ENCODE measurements around the gene RUNX2.

The RUNX2 gene

GRCh38 chr6:45566882-45567281, 238.8 kb downstream of the RUNX2 start:
- DNase-seq: no peak

GRCh38 chr6:45567879-45568278, 239.7 kb downstream of the RUNX2 start:
- no peak for DNase-seq

DNA sequence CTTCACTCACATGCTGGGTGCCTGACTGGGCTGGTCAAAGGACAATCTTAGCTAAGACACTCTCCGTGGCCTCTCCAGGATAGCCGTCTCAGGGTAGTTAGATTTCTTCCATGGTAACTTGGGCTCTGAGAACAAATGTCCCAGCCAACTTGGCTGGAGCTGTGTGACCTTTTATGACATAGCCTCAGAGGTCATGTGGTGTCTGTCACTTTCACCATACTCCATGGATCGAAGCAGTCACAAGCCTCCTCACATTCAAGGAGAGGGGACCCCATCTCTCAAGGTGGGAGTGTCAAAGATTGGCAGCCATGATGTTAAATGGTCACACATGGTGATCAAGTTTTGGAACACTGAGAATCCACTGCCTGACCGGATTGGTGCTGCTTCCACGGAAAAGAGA, 240.5 kb downstream of the RUNX2 start:
- DNase-seq: no peak

DNA sequence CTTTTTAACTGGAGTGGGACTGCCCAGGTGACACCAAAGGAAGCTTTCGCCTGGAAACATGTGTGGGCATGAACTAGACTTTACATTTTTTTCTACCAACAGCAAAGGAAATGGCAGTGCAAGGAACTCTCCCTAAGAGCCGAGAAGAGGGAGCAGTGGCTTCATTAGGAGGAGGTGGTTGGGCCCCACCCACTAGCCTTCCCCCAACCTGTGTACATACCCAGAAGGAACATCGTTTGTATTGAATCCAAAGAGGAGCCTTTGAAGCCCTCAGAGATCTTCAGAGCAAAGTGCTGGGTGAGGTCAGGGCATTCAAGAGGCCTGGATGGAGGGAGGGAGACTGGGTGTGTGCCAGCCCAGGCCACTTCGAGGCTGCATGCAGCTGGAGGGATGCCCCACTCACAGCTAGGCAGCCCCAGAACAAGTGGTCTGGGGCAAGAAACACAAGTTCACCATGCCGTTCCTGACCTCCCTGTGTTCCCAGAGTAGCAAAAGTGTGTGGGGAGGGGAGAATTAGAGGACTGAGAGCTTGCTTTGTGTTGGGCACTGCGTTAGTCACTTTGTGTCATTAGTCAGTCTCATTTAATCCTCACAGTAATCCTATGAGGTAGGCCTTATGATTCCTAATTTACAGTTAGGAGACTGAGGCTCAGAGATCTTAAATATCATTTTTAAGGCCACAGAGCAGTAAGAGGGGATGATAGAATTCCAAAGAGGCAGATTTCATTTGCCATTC, 241.2 kb downstream of the RUNX2 start:
- DNase-seq: no peak

DNA sequence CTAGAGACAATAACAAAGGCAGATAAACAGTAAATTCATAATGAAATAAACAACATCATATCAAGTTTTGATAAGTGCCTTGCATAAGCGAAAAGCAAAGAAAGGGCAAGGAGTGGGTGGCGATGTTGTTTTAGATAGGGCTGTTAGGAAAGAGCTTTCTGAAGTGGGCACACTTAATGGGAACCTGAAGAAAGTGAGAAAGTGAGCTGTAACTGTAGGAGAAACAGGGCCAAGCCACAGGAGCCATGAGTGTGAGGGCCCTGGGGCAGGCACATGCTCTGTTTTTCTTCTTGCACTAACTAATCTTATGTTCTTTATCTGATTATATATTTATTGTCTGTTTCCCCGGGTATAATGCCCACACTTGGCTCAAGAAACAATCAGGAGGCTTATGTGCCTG, 243.0 kb downstream of the RUNX2 start:
- no peak for DNase-seq

GRCh38 chr6:45572833-45573232, 244.7 kb downstream of the RUNX2 start:
- DNase-seq: no peak

GRCh38 chr6:45574014-45574461, 245.9 kb downstream of the RUNX2 start:
- no peak for DNase-seq

DNA sequence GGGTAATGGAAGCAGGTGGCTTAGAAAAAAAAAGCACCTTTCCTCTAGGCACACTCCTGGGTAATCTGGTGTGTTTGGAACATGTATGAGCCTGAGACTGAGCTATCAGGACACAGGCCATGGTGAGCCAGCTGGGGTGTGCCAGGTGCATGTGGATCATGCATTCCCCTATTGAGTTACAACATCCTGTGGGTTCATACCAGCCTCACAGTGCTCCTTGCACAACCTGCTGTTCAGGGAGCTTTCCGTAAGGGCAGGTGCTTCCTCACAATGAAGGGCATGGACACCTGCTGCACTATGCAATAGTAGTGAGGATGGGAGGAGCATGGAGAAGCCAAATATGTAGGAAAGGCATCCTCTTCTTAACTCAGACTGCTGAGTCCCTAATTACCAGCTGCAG, 246.8 kb downstream of the RUNX2 start:
- DNase-seq: peak; percentile 9 to 10

DNA sequence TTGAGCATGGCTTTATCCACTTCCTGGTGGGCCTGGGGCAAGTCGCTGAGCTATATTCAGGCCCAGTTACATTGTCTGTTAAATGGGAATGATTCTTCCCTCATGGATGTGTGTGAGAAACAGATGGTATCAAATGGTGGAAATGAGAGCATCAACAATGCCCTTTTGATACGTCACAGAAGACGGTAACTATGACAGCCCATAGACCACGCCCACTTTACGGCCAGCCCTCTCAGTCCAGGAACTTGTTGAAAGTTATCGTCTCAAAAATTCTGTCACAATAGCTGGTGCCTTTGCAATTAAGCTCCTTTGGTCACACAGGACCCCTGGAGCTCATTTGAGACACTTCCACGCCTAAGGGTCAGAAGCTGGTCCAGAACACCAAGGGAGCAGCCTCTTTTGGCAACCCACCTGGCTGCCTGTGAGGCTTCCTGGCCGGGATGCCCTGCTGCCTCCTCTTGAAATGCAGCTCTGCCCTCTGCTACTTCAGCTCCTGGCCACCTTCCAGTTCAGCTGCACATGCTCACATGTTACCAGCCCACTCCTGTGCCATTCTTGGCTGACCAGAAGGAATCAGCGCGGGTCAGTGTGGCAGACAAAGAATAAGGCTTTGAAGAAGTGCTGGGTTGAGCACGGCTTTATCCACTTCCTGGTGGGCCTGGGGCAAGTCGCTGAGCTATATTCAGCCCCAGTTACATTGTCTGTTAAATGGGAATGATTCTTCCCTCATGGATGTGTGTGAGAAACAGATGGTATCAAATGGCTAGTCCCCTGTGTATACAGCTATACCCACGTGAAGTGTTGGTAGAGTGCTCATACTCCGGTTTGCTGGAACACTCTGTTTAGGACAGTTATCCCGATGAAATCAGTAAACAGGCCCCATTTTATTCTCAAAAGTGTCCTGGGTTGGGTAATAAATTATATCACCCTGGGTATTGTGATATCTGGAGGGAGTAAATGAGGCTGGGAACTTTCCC, 248.8 kb downstream of the RUNX2 start:
- no peak for DNase-seq

DNA sequence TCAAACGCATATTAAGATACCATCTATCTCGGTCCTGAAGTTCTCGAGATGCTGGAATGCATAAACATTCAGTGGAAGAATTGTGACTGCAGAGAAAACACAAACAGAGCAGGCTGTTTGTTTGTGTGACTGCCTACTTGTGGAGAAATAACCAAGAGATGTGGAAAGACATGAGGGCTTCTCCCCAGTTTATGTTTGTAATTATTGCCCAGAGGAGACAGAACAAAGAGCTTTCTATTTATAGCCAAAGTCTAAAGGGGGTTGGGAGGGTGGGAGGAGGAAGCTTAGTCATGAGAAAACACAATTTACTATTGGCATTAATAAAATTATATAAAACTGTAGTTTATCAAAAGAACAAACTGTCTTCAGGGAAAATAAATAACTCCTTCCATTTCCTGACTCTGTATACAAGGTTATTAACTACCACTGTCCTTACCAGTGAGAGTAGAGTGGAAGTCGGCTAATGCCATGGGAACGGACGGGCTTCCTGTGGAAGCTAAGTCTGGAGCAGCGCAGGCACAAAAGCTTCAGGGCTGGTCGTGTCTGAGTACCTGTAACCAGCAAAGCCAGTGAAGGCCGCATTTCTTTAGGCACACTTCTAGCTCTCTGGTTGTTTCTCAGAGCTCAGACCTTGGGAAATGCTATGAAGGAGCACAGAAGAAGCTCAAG, 249.8 kb downstream of the RUNX2 start:
- DNase-seq: no peak

GRCh38 chr6:45584127-45584526, 256.0 kb downstream of the RUNX2 start:
- no peak for DNase-seq

- DNase-seq: no peak
Measured at GRCh38 chr6:45586216-45587171, 258.4 kb downstream of the RUNX2 start.

DNA sequence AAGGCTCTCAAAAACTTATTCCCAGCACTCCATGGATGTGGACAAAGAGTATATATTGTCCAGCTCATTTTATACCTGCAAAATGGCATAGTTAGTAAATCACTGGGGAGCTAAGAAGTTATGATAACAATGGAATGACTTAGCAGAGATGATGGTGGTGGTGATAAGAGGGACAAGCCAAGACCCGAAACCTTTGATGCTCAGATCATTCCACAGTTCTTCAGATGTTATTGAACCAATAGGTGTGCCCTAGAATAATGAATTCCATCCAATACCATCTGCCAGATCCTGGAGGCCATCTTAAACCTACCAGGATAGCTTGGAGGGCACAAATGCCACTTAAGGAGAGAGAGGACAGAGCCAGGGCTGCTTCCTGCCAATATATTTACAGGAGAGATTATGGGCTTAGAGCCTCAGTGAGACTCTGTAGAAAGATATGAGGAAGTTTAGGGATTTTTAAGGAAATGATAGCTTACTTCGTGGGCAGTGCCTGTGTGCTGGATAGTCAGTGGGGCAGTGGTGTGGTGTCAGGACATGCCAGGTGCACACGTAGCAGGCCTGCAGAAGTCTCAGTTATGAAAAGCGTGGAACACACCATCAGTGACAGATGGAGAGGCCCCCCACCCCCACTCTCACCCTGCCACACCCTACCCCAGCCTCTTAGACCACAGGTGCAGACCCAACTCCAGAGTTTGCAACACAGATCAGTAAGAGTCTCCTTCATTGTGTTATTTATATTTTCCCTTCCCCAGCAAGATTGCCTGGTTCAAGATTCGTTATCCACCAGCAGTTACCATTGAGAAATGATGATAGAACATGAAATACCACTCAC, 259.3 kb downstream of the RUNX2 start:
- DNase-seq: no peak

DNA sequence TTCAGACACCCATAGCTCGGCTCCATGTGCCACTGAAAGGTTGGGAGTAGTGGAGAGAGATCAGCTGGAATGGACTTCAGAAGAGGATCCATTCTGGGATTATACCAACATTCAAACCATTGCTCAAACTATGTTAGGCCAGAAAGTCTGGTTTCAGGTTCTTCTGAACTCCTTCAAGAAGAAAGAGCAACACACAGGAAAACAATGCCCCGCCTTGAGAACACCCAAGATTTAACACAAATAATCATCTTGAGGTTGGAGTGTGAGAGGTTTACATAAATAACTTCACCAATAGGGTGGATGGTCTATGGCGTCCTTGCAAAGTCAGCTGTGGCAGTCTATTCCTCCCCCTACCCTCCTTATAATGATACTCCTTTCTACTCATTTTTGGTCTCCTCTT, 261.2 kb downstream of the RUNX2 start:
- no peak for DNase-seq

DNA sequence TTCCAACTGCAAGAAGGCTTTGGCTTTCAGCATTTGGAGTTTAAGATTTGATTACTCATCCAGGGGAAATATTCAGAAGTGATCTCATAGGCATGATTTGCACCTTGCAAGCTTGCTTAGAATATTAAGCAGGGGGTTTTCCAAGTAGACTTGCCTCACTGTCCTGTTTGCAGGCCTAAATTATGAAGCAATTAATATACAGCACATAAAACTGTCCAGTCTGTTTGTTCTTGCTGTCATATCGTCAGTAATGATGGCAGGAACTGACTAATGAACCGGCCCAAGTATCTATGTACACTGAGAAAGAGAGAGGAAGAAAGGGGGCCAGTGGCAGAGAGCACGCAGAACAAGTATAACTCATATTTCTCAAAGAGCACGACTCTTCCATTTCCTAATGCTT, 262.1 kb downstream of the RUNX2 start:
- no peak for DNase-seq

- no peak for DNase-seq
Measured at GRCh38 chr6:45590696-45591184, 262.6 kb downstream of the RUNX2 start.

DNA sequence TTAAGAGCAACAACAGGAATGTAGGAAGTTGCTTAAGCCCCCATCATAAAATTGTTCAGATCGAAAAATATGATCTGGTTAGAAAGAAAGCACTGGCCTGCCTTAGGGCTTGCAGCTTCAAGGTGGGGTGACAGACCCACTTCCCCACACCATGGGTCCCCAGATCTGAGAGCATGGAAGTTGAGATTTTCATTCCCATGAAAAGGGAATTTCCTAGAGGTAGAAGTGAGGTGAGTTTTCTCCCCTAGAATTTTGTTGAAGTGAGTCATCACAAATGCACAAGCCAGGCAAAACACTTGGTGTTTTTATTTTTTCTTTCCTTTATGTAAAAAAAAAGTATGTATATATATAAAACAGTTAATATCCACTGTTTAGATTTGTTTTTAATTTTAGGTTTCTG, 263.2 kb downstream of the RUNX2 start:
- DNase-seq: no peak

DNA sequence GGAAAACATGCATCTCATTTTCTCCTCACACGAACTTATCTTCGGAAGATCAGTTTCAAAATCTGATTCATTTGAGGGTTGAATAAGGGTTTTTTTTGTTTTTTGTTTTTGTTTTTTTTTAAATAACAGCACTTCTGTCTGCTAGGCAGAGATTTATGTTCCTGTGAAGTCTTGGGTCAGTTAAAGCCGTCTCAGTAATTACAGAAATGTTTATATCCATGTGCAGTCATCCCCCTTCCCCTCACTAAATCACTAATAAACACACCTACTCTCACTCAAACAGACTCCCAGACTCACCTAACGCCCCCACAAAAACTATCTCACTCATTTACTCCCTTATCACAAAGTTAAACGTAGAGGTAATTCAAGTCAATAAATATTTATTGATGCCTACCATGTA, 263.8 kb downstream of the RUNX2 start:
- no peak for DNase-seq

DNA sequence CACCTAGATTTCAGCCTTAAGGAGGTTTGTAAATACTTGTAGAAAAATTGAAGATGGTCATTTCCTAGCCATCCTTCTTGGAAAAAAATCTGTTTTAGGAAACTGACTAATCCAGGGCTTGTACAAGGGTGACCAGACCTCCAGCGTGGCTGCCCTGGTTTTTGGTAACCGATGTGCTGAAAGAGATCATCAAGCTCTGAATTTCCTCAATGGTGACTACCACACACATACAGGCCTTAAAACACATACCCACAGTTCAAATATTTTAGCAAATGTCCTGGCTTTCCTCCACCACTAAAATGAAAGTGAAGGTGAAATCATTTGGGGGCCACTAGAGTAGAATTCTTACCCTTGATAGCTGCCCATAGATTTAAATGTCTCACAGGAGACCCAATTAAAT, 264.9 kb downstream of the RUNX2 start:
- DNase-seq: no peak

DNA sequence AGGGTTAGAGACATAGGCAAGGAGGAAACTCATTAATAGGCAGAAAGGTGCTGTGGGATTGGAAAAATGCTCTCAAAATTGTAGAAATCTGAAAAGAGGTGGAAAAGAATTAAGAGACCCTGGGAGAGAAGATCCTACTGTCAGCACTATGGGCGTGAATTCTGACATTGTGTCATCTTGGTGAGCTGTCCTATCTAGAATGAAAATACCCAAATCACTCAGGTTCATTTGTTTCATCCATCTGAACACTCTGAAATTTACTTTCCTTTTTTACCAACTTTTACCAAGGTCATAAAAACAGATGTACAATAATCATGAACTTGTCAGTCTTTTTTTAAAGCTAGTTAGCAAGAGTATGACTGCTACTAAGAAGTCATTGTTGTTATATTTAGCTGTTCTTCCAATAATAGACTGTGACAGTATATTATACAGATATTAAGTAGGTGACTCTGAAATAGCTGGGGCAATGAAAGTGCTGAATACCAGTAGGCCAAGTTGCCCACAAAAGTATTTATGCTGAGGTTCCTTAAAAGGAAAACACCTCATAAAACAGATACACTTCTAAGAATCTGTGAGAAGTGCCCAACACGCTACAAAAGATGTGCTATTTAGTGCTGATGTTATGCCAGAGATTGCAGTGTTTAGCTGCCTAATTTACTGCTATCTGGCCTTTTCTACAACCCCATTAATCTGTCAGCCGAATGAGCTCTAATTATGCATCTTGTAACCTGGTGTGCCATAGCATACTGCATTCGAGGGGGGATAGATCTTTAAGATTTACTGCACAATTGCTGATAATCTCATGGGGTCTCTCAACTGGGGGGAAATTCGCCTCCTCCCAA, 267.1 kb downstream of the RUNX2 start:
- no peak for DNase-seq
